DND-41 (cell line): Measurements from ENCODE around the gene UIMC1.

Experiments
- ATAC-seq: fragments of 200-7000 bp; cut with Tn5 transposase; 3 replicates; pipeline ENCODE4 v1.9.1; 2021; ENCODE audit warnings: low read depth; ENCODE audit not compliant: insufficient read depth
- DNase-seq: peaks from one replicate; pipeline ENCODE4 v3.0.0-alpha.2; 2020
- H2AFZ ChIP-seq: 2 replicates; pipeline ENCODE4 v1.6.0; 2012; ENCODE audit warnings: low read depth, low read length
- H3K27ac ChIP-seq: 2 replicates; pipeline ENCODE4 v1.5.1; 2012; ENCODE audit warnings: low read length, inconsistent platforms
- H3K27me3 ChIP-seq: fragments of 200-600 bp; sonication (generic); 2 replicates; pipeline ENCODE4 v1.6.0; 2012; ENCODE audit warnings: low read length, mild to moderate bottlenecking, inconsistent platforms; ENCODE audit not compliant: insufficient read depth, poor library complexity
- H3K36me3 ChIP-seq: 2 replicates; pipeline ENCODE4 v1.5.1; 2012; ENCODE audit warnings: low read length, inconsistent platforms; ENCODE audit not compliant: insufficient read depth
- H3K4me1 ChIP-seq: 2 replicates; pipeline ENCODE4 v1.5.1; 2012; ENCODE audit warnings: mild to moderate bottlenecking, low read length; ENCODE audit not compliant: insufficient read depth
- H3K4me2 ChIP-seq: 2 replicates; pipeline ENCODE4 v1.6.0; 2012; ENCODE audit warnings: mild to moderate bottlenecking, moderate library complexity, low read length, inconsistent platforms; ENCODE audit not compliant: insufficient read depth
- H3K4me3 ChIP-seq, 2 experiments: fragments of 200-600 bp in 1 of 2; shearing (Covaris generic) in 1 of 2; 2 replicates each; pipeline ENCODE4 v1.5.1; 2012 to 2016; ENCODE audit warnings: inconsistent platforms in 2 of 2, low read length in 2 of 2, mild to moderate bottlenecking in 2 of 2, low read depth in 1 of 2, moderate library complexity in 1 of 2
- H3K79me2 ChIP-seq: 2 replicates; pipeline ENCODE4 v1.6.0; 2012; ENCODE audit warnings: low read length, inconsistent platforms; ENCODE audit not compliant: insufficient read depth
- H3K9ac ChIP-seq: 2 replicates; pipeline ENCODE4 v1.6.0; 2012; ENCODE audit warnings: low read depth, mild to moderate bottlenecking, inconsistent platforms, low read length, moderate library complexity
- H3K9me3 ChIP-seq: 2 replicates; pipeline ENCODE4 v1.5.1; 2012; ENCODE audit warnings: low read length, moderate library complexity, mild to moderate bottlenecking, inconsistent platforms; ENCODE audit not compliant: insufficient read depth, severe bottlenecking
- H4K20me1 ChIP-seq: 2 replicates; pipeline ENCODE4 v1.6.0; 2012; ENCODE audit warnings: low read length; ENCODE audit not compliant: insufficient read depth
- CTCF ChIP-seq: IDR thresholded peaks from 2 replicates; pipeline ENCODE4 v1.5.1; 2012; ENCODE audit warnings: borderline replicate concordance, low read length, moderate library complexity, mild to moderate bottlenecking; ENCODE audit not compliant: poor library complexity, severe bottlenecking; ENCODE audit errors: extremely low read depth
- EZH2 ChIP-seq: IDR thresholded peaks from 3 replicates; pipeline ENCODE4 v1.6.1; 2012; ENCODE audit warnings: borderline replicate concordance, low read depth, mild to moderate bottlenecking, moderate library complexity, low read length, inconsistent platforms; ENCODE audit not compliant: severe bottlenecking

UIMC1 gene

GRCh38 chr5:176879663-176880361 is 126.8 kb downstream of the UIMC1 start:
- H2AFZ ChIP-seq, result no peak overlapping the region
- peaks cover 27% of the 10 kb centered on the region for H3K27me3 ChIP-seq
- H3K79me2 ChIP-seq, result no peaks in the 10 kb centered on the region
- H3K4me3 ChIP-seq, result no peak overlapping the region
- H3K27ac ChIP-seq, result no peak overlapping the region
- ATAC-seq (no peak), DNase-seq (no peak)
- H3K4me2 ChIP-seq, result no peak overlapping the region
- H3K4me1 ChIP-seq, result peaks cover 25% of the 10 kb centered on the region
- TF ChIP-seq EZH2 (no peak), CTCF (no peak)
- H3K9me3 ChIP-seq, result no peaks in the 10 kb centered on the region
- H3K9ac ChIP-seq, result no peak overlapping the region
- no peaks in the 10 kb centered on the region for H3K36me3 ChIP-seq
- peaks cover 13% of the 10 kb centered on the region; the same call in 1 of the 2 replicates for H4K20me1 ChIP-seq

DNA sequence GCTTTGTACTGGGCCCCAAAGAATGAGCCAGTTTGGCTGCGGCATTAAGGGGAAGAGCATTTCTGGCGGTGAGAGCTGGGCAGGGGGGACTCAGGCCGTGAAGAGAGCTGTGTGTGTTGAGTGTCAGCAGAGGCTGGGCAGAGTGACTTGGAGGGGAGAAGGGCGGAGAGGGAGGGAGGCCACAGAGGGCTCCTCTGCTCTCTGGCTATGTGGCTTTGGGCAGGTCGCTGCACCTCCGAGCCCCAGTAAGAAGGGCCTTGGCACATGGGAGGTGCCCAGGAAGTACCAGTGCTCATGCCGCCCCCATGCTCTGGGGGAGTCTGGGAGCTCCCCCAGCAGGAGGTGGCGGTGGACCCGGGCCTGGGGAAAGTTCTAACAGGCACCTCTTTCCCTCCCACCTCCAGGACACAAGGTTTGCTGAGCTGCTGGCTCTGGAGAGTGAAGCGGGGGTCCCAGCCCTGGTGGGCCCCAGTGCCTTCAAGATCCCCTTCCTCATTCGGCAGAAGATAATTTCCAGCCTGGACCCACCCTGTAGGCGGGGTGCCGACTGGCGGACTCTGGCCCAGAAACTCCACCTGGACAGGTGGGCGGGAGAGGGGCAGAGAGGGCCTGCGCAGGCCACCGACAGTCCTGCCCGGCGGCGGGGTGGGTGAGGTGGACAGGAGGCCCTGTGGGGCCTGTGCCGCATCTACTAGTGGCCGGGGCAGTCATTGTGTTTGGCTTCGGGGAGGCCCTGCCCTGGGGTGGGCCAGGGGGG is 127.5 kb downstream of the UIMC1 start:
- Histone ChIP-seq H3K9me3 (peaks cover 2% of the 10 kb centered on the region), H3K27ac (no peak overlapping the region), H4K20me1 (peaks cover 13% of the 10 kb centered on the region; the same call in 1 of the 2 replicates), H3K4me3 (no peak overlapping the region), H3K9ac (no peak overlapping the region), H3K27me3 (peaks cover 28% of the 10 kb centered on the region), H2AFZ (no peak overlapping the region), H3K79me2 (no peaks in the 10 kb centered on the region), H3K4me1 (peaks cover 25% of the 10 kb centered on the region), H3K36me3 (no peaks in the 10 kb centered on the region), H3K4me2 (no peak overlapping the region)
- DNase-seq, result no peak
- TF ChIP-seq CTCF, result no peak
- TF ChIP-seq EZH2, result no peak
- ATAC-seq, result no peak

- peaks cover 13% of the 10 kb centered on the region; the same call in 1 of the 2 replicates for H4K20me1 ChIP-seq
- H3K36me3 ChIP-seq, result no peaks in the 10 kb centered on the region
- no peak overlapping the region for H3K4me3 ChIP-seq
- DNase-seq, result no peak
- ATAC-seq, result no peak
- H3K27me3 ChIP-seq, result peaks cover 28% of the 10 kb centered on the region
- peaks cover 25% of the 10 kb centered on the region for H3K4me1 ChIP-seq
- H3K4me2 ChIP-seq, result no peak overlapping the region
- H3K9ac ChIP-seq, result no peak overlapping the region
- no peak overlapping the region for H2AFZ ChIP-seq
- H3K9me3 ChIP-seq, result peaks cover 9% of the 10 kb centered on the region
- no peak for TF ChIP-seq CTCF
- no peak for TF ChIP-seq EZH2
- no peaks in the 10 kb centered on the region for H3K79me2 ChIP-seq
- no peak overlapping the region for H3K27ac ChIP-seq
Observed at GRCh38 chr5:176878463-176878862, 128.1 kb downstream of the UIMC1 start.
